ENCODE results near the gene WDR33.

GRCh38 chr2:127659408-127660290, 151.3 kb downstream of the WDR33 start:
- TF ChIP-seq GATA2 (IDR thresholded peaks at IDR 0.05; ENCODE audit: low read depth, low read length) = no peak
- no peak for TF ChIP-seq GATA3 (IDR thresholded peaks at IDR 0.05; ENCODE audit: low read depth, low read length)

All from SH-SY5Y (cell line).